GM19240 (cell line): ENCODE measurements around the gene ATP11A.

Experiments used
- DNase-seq: peaks from one replicate; pipeline ENCODE4 v3.0.0; 2011; ENCODE audit warnings: low spot score; ENCODE audit not compliant: insufficient read length

The ATP11A gene

GRCh38 chr13:112891477-112892401 lies 201.9 kb downstream of the ATP11A start:
- DNase-seq = no peak

- DNase-seq = no peak
These were observed 202.8 kb downstream of the ATP11A start for GRCh38 chr13:112892426-112893206.

GRCh38 chr13:112893207-112893569 lies 203.3 kb downstream of the ATP11A start:
- no peak for DNase-seq

GRCh38 chr13:112893570-112894422 lies 204.0 kb downstream of the ATP11A start:
- peak; percentile 67 for DNase-seq

- no peak for DNase-seq
These were observed 204.5 kb downstream of the ATP11A start for GRCh38 chr13:112894423-112894672.

GRCh38 chr13:112894673-112895481 lies 205.0 kb downstream of the ATP11A start:
- DNase-seq = no peak

- no peak for DNase-seq
These were observed 206.0 kb downstream of the ATP11A start for GRCh38 chr13:112895521-112896465.

GRCh38 chr13:112896736-112897602 lies 207.1 kb downstream of the ATP11A start:
- no peak for DNase-seq

GRCh38 chr13:112897603-112897955 lies 207.7 kb downstream of the ATP11A start:
- no peak for DNase-seq

GRCh38 chr13:112897956-112898620 lies 208.2 kb downstream of the ATP11A start:
- no peak for DNase-seq

GRCh38 chr13:112898621-112899280 lies 208.9 kb downstream of the ATP11A start:
- DNase-seq = no peak

GRCh38 chr13:112899281-112900225 lies 209.7 kb downstream of the ATP11A start:
- no peak for DNase-seq

GRCh38 chr13:112900226-112900600 lies 210.4 kb downstream of the ATP11A start:
- DNase-seq = no peak

GRCh38 chr13:112900691-112901091 lies 210.9 kb downstream of the ATP11A start:
- DNase-seq = no peak

- no peak for DNase-seq
These were observed 212.3 kb downstream of the ATP11A start for GRCh38 chr13:112902101-112902651.

- DNase-seq = no peak
These were observed 212.8 kb downstream of the ATP11A start for GRCh38 chr13:112902669-112903068.
